ENCODE results near the gene RGS4.

Gene RGS4

GRCh38 chr1:163048869-163049268 is 20.3 kb upstream of the RGS4 start:
- no peak overlapping the region for H3K27ac ChIP-seq (ENCODE audit: low read depth, low read length)
- H3K4me3 ChIP-seq (ENCODE audit: low read depth, low read length) = no peak overlapping the region
- H3K27me3 ChIP-seq (ENCODE audit: control insufficient read depth, insufficient read depth, low read length) = no peaks in the 10 kb centered on the region
- H3K9ac ChIP-seq (ENCODE audit: low read length) = no peak overlapping the region
- no peaks in the 10 kb centered on the region for H3K9me3 ChIP-seq (ENCODE audit: control insufficient read depth, insufficient read depth, low read depth, low read length)
- H3K36me3 ChIP-seq (ENCODE audit: control insufficient read depth, insufficient read depth, low read length) = no peaks in the 10 kb centered on the region
- no peaks in the 10 kb centered on the region for H3K4me1 ChIP-seq (ENCODE audit: control insufficient read depth, insufficient read depth, low read length)

GRCh38 chr1:163049296-163049695 is 19.9 kb upstream of the RGS4 start:
- H3K9ac ChIP-seq (ENCODE audit: low read length) = no peak overlapping the region
- H3K36me3 ChIP-seq (ENCODE audit: control insufficient read depth, insufficient read depth, low read length) = no peaks in the 10 kb centered on the region
- H3K27me3 ChIP-seq (ENCODE audit: control insufficient read depth, insufficient read depth, low read length) = no peaks in the 10 kb centered on the region
- no peaks in the 10 kb centered on the region for H3K9me3 ChIP-seq (ENCODE audit: control insufficient read depth, insufficient read depth, low read depth, low read length)
- no peak overlapping the region for H3K27ac ChIP-seq (ENCODE audit: low read depth, low read length)
- no peaks in the 10 kb centered on the region for H3K4me1 ChIP-seq (ENCODE audit: control insufficient read depth, insufficient read depth, low read length)
- no peak overlapping the region for H3K4me3 ChIP-seq (ENCODE audit: low read depth, low read length)

DNA sequence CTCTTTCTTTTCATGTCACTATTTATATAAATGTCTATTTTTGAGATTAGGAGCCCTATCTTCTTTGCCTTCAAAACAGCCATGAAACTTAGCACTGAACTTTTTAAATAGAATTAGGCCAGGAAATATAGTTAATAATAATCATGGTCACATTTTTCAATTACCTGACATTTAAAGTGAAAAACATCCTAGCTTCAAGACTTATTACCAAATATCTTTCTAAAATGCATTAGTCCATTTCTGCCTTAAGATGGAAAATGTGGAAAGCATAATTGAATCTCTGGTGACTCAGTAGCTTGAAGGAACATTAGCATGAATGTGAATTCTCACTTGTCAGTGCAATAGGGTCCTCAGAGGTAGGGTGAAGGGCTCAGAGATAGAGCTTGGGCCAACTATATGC is 18.7 kb upstream of the RGS4 start:
- no peak overlapping the region for H3K27ac ChIP-seq (ENCODE audit: low read depth, low read length)
- no peaks in the 10 kb centered on the region for H3K4me1 ChIP-seq (ENCODE audit: control insufficient read depth, insufficient read depth, low read length)
- H3K36me3 ChIP-seq (ENCODE audit: control insufficient read depth, insufficient read depth, low read length) = no peaks in the 10 kb centered on the region
- no peak overlapping the region for H3K9ac ChIP-seq (ENCODE audit: low read length)
- H3K9me3 ChIP-seq (ENCODE audit: control insufficient read depth, insufficient read depth, low read depth, low read length) = no peaks in the 10 kb centered on the region
- no peak overlapping the region for H3K4me3 ChIP-seq (ENCODE audit: low read depth, low read length)
- no peaks in the 10 kb centered on the region for H3K27me3 ChIP-seq (ENCODE audit: control insufficient read depth, insufficient read depth, low read length)

DNA sequence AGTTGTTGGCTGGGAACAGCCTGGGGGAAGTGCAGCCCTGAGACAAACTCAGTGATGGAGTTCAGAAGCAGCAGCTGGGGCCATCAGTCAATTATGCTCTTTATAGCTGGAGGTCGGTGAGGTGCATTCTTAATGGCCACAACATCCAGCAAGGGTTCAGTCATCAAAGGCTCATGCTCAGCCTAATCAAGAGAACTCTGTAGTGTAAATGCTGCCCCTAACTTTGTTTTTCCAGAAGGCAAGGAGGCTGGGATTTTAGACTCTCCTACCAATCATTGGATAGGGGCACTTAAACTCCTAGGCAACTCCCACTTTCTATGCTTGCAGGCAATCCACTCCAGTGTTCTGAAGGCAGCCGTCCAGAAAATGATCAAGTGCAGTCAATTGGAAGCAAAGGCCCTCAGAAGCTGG is 15.0 kb upstream of the RGS4 start:
- Histone ChIP-seq H3K27me3 (ENCODE audit: control insufficient read depth, insufficient read depth, low read length) (no peaks in the 10 kb centered on the region), H3K27ac (ENCODE audit: low read depth, low read length) (no peak overlapping the region), H3K9ac (ENCODE audit: low read length) (no peak overlapping the region), H3K9me3 (ENCODE audit: control insufficient read depth, insufficient read depth, low read depth, low read length) (no peaks in the 10 kb centered on the region), H3K4me3 (ENCODE audit: low read depth, low read length) (no peak overlapping the region), H3K4me1 (ENCODE audit: control insufficient read depth, insufficient read depth, low read length) (no peaks in the 10 kb centered on the region), H3K36me3 (ENCODE audit: control insufficient read depth, insufficient read depth, low read length) (no peaks in the 10 kb centered on the region)

DNA sequence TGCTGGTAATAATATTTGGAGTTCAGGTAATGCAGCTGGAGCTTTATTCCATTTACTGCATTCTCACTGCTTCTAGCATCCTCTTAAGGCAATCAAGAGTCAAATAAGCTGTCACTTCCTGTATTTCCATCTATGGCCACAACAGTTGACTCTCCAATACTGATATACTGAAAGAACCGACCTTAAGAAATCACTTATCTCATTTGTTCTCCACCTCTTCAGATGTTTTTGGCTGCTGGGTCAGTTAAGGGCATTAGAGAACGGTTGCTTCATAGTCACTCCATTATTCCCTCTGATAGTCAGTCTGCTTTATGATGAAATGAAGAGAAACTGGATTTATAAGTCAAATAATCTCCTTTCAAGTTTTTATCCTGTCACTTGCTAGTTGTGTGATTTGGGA is 14.2 kb upstream of the RGS4 start:
- no peak overlapping the region for H3K9ac ChIP-seq (ENCODE audit: low read length)
- no peaks in the 10 kb centered on the region for H3K4me1 ChIP-seq (ENCODE audit: control insufficient read depth, insufficient read depth, low read length)
- no peak overlapping the region for H3K4me3 ChIP-seq (ENCODE audit: low read depth, low read length)
- no peaks in the 10 kb centered on the region for H3K9me3 ChIP-seq (ENCODE audit: control insufficient read depth, insufficient read depth, low read depth, low read length)
- H3K27ac ChIP-seq (ENCODE audit: low read depth, low read length) = no peak overlapping the region
- no peaks in the 10 kb centered on the region for H3K27me3 ChIP-seq (ENCODE audit: control insufficient read depth, insufficient read depth, low read length)
- no peaks in the 10 kb centered on the region for H3K36me3 ChIP-seq (ENCODE audit: control insufficient read depth, insufficient read depth, low read length)

GRCh38 chr1:163055531-163055930 is 13.6 kb upstream of the RGS4 start:
- H3K9me3 ChIP-seq (ENCODE audit: control insufficient read depth, insufficient read depth, low read depth, low read length) = no peaks in the 10 kb centered on the region
- no peak overlapping the region for H3K4me3 ChIP-seq (ENCODE audit: low read depth, low read length)
- H3K36me3 ChIP-seq (ENCODE audit: control insufficient read depth, insufficient read depth, low read length) = no peaks in the 10 kb centered on the region
- no peaks in the 10 kb centered on the region for H3K27me3 ChIP-seq (ENCODE audit: control insufficient read depth, insufficient read depth, low read length)
- no peaks in the 10 kb centered on the region for H3K4me1 ChIP-seq (ENCODE audit: control insufficient read depth, insufficient read depth, low read length)
- no peak overlapping the region for H3K27ac ChIP-seq (ENCODE audit: low read depth, low read length)
- no peak overlapping the region for H3K9ac ChIP-seq (ENCODE audit: low read length)

DNA sequence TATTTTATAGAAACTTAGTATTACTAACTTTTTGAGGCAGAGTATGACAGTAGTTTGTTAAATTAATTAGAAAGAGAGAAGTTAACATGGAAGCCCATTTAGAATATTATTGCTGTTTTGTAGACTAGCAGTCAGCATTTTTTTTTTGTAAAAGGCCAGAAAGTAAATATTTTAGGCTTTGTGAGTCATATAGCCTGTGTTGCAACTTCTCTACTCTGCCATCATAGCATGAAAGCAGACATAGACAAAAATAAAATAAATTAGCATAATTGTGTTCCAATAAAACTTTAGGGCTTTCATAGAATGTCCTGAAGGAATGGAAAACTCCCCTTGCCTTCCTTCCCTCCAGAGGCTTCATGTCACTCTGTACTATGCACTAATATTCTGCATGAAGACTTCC is 12.3 kb upstream of the RGS4 start:
- no peaks in the 10 kb centered on the region for H3K36me3 ChIP-seq (ENCODE audit: control insufficient read depth, insufficient read depth, low read length)
- no peaks in the 10 kb centered on the region for H3K9me3 ChIP-seq (ENCODE audit: control insufficient read depth, insufficient read depth, low read depth, low read length)
- H3K9ac ChIP-seq (ENCODE audit: low read length) = no peak overlapping the region
- H3K27ac ChIP-seq (ENCODE audit: low read depth, low read length) = no peak overlapping the region
- H3K4me1 ChIP-seq (ENCODE audit: control insufficient read depth, insufficient read depth, low read length) = no peaks in the 10 kb centered on the region
- no peaks in the 10 kb centered on the region for H3K27me3 ChIP-seq (ENCODE audit: control insufficient read depth, insufficient read depth, low read length)
- H3K4me3 ChIP-seq (ENCODE audit: low read depth, low read length) = no peak overlapping the region

DNA sequence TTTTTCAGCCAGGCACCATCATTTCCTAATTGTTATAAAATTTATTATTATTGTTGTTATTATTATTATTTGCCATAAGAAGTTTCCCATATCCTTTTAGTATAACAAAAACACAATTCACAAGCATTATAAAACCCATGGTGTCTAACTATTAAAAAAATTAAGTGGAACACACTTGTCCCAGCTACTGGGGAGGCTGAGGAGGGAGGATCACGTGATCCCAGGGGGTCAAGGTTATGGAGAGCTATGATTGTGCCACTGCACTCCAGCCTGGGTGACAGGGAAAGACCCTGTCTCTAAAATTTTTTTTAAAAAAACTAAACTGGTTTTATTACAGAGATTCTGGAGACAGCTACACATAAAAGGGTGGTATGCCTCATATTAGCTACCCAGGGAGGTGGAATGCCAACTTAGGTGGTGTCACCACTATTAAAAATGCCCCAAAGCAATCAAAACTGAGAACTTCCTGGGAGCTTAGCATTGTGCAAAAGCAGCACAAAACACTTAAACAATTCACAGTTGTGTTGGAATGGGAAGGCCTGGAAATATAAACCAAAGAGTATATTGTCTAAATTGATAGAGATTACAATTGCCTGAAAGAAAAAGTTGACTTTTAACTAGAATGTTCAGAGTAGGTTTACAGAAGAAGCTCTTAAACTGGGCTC is 8.7 kb upstream of the RGS4 start:
- H3K27ac ChIP-seq (ENCODE audit: low read depth, low read length) = no peak overlapping the region

GRCh38 chr1:163063143-163063542 is 6.0 kb upstream of the RGS4 start:
- Histone ChIP-seq H3K4me3 (ENCODE audit: low read depth, low read length) (no peak overlapping the region), H3K9me3 (ENCODE audit: control insufficient read depth, insufficient read depth, low read depth, low read length) (no peaks in the 10 kb centered on the region), H3K27me3 (ENCODE audit: control insufficient read depth, insufficient read depth, low read length) (no peaks in the 10 kb centered on the region), H3K36me3 (ENCODE audit: control insufficient read depth, insufficient read depth, low read length) (no peaks in the 10 kb centered on the region), H3K27ac (ENCODE audit: low read depth, low read length) (no peak overlapping the region), H3K4me1 (ENCODE audit: control insufficient read depth, insufficient read depth, low read length) (peaks cover 8% of the 10 kb centered on the region), H3K9ac (ENCODE audit: low read length) (no peak overlapping the region)

More for the DNA sequence above, 8.7 kb upstream of the RGS4 start:
- Histone ChIP-seq H3K36me3 (ENCODE audit: control insufficient read depth, insufficient read depth, low read length) (no peaks in the 10 kb centered on the region), H3K4me1 (ENCODE audit: control insufficient read depth, insufficient read depth, low read length) (peaks cover 8% of the 10 kb centered on the region), H3K4me3 (ENCODE audit: low read depth, low read length) (no peak overlapping the region), H3K9ac (ENCODE audit: low read length) (no peak overlapping the region), H3K27me3 (ENCODE audit: control insufficient read depth, insufficient read depth, low read length) (no peaks in the 10 kb centered on the region), H3K9me3 (ENCODE audit: control insufficient read depth, insufficient read depth, low read depth, low read length) (no peaks in the 10 kb centered on the region)

- Histone ChIP-seq H3K4me1 (ENCODE audit: control insufficient read depth, insufficient read depth, low read length) (peaks cover 10% of the 10 kb centered on the region), H3K9ac (ENCODE audit: low read length) (no peak overlapping the region), H3K36me3 (ENCODE audit: control insufficient read depth, insufficient read depth, low read length) (no peaks in the 10 kb centered on the region), H3K4me3 (ENCODE audit: low read depth, low read length) (no peak overlapping the region), H3K27me3 (ENCODE audit: control insufficient read depth, insufficient read depth, low read length) (no peaks in the 10 kb centered on the region), H3K9me3 (ENCODE audit: control insufficient read depth, insufficient read depth, low read depth, low read length) (no peaks in the 10 kb centered on the region), H3K27ac (ENCODE audit: low read depth, low read length) (no peak overlapping the region)
Measured at GRCh38 chr1:163063610-163064009, 5.6 kb upstream of the RGS4 start.

- no peak overlapping the region for H3K27ac ChIP-seq (ENCODE audit: low read depth, low read length)
- no peaks in the 10 kb centered on the region for H3K27me3 ChIP-seq (ENCODE audit: control insufficient read depth, insufficient read depth, low read length)
- H3K4me1 ChIP-seq (ENCODE audit: control insufficient read depth, insufficient read depth, low read length) = peaks cover 14% of the 10 kb centered on the region
- no peaks in the 10 kb centered on the region for H3K9me3 ChIP-seq (ENCODE audit: control insufficient read depth, insufficient read depth, low read depth, low read length)
- H3K36me3 ChIP-seq (ENCODE audit: control insufficient read depth, insufficient read depth, low read length) = no peaks in the 10 kb centered on the region
- no peak overlapping the region for H3K4me3 ChIP-seq (ENCODE audit: low read depth, low read length)
- no peak overlapping the region for H3K9ac ChIP-seq (ENCODE audit: low read length)
Measured at GRCh38 chr1:163066168-163066567, 3.0 kb upstream of the RGS4 start.

GRCh38 chr1:163066686-163067085 is 2.5 kb upstream of the RGS4 start:
- H3K27ac ChIP-seq (ENCODE audit: low read depth, low read length) = no peak overlapping the region
- H3K4me3 ChIP-seq (ENCODE audit: low read depth, low read length) = no peak overlapping the region
- no peak overlapping the region for H3K9ac ChIP-seq (ENCODE audit: low read length)
- peaks cover 14% of the 10 kb centered on the region for H3K4me1 ChIP-seq (ENCODE audit: control insufficient read depth, insufficient read depth, low read length)
- no peaks in the 10 kb centered on the region for H3K9me3 ChIP-seq (ENCODE audit: control insufficient read depth, insufficient read depth, low read depth, low read length)
- no peaks in the 10 kb centered on the region for H3K27me3 ChIP-seq (ENCODE audit: control insufficient read depth, insufficient read depth, low read length)
- H3K36me3 ChIP-seq (ENCODE audit: control insufficient read depth, insufficient read depth, low read length) = no peaks in the 10 kb centered on the region

All from HUES6 (cell line).